ENCODE measurements around the gene IGSF9. TPM values are rescaled to one million over a fixed set of nuclear protein-coding genes. Genes with fewer than 3 reads are reported as not detected.
A peak's percentile ranks its signal among the peaks of the same experiment; 100 is the strongest.

Gene IGSF9
- total and polyA plus RNA-seq, 10 of the 15 experiments (the other 5 are each of a cell fraction or from before 2014, with no cell fraction given): 0.04 to 0.07 TPM; not detected in 8

- BruUV-seq (replicated peaks): no TSS peak
- RAD21 ChIA-PET (ENCODE audit: unreplicated experiment): interaction anchor here (1.2 kb wide), 1 partner anchor 125 kb away, joined by 4 read pairs; no protein-coding TSS in a partner anchor
- FAIRE-seq: no peak
- in situ Hi-C loops (cut with MboI) (no loop called here), intact Hi-C loops (cut with micrococcal nuclease; ENCODE audit: unreplicated experiment) (no loop called here)
- SMC1A ChIA-PET (ENCODE audit: uncharacterized antibody, unreplicated experiment): no interaction called here
- H2AFZ ChIP-seq (ENCODE audit: control insufficient read depth, low read depth, low read length): no peak overlapping the region
- H4K20me1 ChIP-seq (ENCODE audit: control insufficient read depth, insufficient read depth): no peaks in the 10 kb centered on the region
- no peak overlapping the region for H3K9ac ChIP-seq (ENCODE audit: control insufficient read depth, insufficient read depth, low read length)
- no peak overlapping the region for H3K4me3 ChIP-seq
- POLR2A ChIA-PET: no interaction called here
- DNase-seq (ENCODE audit: low read depth, low spot score): no peak
- H3K27ac ChIP-seq (ENCODE audit: control insufficient read depth, insufficient read depth): no peak overlapping the region
- peaks cover 4% of the 10 kb centered on the region; the same call in 1 of the 2 replicates for H3K4me1 ChIP-seq (ENCODE audit: control insufficient read depth, insufficient read depth, low read length)
- no peaks in the 10 kb centered on the region for H3K79me2 ChIP-seq (ENCODE audit: control insufficient read depth, insufficient read depth, low read length)
- H3K36me3 ChIP-seq (ENCODE audit: control insufficient read depth in 2 of 2, insufficient read depth in 2 of 2, low read length in 1 of 2): no peaks in the 10 kb centered on the region
- no peaks in the 10 kb centered on the region for H3K27me3 ChIP-seq (replicated peaks in 1 of 2; ENCODE audit: control insufficient read depth in 2 of 2, insufficient read depth in 2 of 2, low read length in 1 of 2)
- no peak for ATAC-seq
- no peak overlapping the region for H3K4me2 ChIP-seq (ENCODE audit: control insufficient read depth, insufficient read depth)
- CTCF ChIA-PET: no interaction called here
- WGBS (ENCODE audit: insufficient coverage, insufficient replicate concordance, low lambda C conversion rate, missing lambda C conversion rate): 52% methylated on average over 4 of the region's 4 CpGs
- TF ChIP-seq EZH2 (IDR thresholded peaks at IDR 0.05; ENCODE audit: borderline replicate concordance, control insufficient read depth, low read depth, low read length) (no peak), ZNF24 (IDR thresholded peaks at IDR 0.05) (peak; percentile 86)
- no peaks in the 10 kb centered on the region for H3K9me3 ChIP-seq (replicated peaks; ENCODE audit: control insufficient read depth, insufficient read depth, low read length)
Measured at GRCh38 chr1:159883134-159883533, 62.3 kb downstream of the IGSF9 start.

GRCh38 chr1:159882527-159882862 is 62.9 kb downstream of the IGSF9 start:
- ChIA-PET RAD21 (ENCODE audit: unreplicated experiment) (interaction anchor here (1.2 kb wide), 1 partner anchor 126 kb away, joined by 4 read pairs; no protein-coding TSS in a partner anchor), POLR2A (no interaction called here), CTCF (interaction anchor here (5.0 kb wide), 1 partner anchor 83 kb away, joined by 23 read pairs; no protein-coding TSS in a partner anchor), SMC1A (ENCODE audit: uncharacterized antibody, unreplicated experiment) (interaction anchor here (2.7 kb wide), 1 partner anchor 84 kb away, joined by 8 read pairs; no protein-coding TSS in a partner anchor)
- no peak overlapping the region for H3K9ac ChIP-seq (ENCODE audit: control insufficient read depth, insufficient read depth, low read length)
- no peaks in the 10 kb centered on the region for H3K27me3 ChIP-seq (replicated peaks in 1 of 2; ENCODE audit: control insufficient read depth in 2 of 2, insufficient read depth in 2 of 2, low read length in 1 of 2)
- H2AFZ ChIP-seq (ENCODE audit: control insufficient read depth, low read depth, low read length): no peak overlapping the region
- H3K36me3 ChIP-seq (ENCODE audit: control insufficient read depth in 2 of 2, insufficient read depth in 2 of 2, low read length in 1 of 2): no peaks in the 10 kb centered on the region
- WGBS (ENCODE audit: insufficient coverage, insufficient replicate concordance, low lambda C conversion rate, missing lambda C conversion rate): 86% methylated on average over 2 of the region's 2 CpGs
- in situ Hi-C loops (cut with MboI): no loop called here
- peaks cover 4% of the 10 kb centered on the region; the same call in 1 of the 2 replicates for H3K4me1 ChIP-seq (ENCODE audit: control insufficient read depth, insufficient read depth, low read length)
- no peaks in the 10 kb centered on the region for H4K20me1 ChIP-seq (ENCODE audit: control insufficient read depth, insufficient read depth)
- FAIRE-seq (no peak), ATAC-seq (no peak), DNase-seq (ENCODE audit: low read depth, low spot score) (no peak)
- H3K9me3 ChIP-seq (replicated peaks; ENCODE audit: control insufficient read depth, insufficient read depth, low read length): no peaks in the 10 kb centered on the region
- H3K79me2 ChIP-seq (ENCODE audit: control insufficient read depth, insufficient read depth, low read length): no peaks in the 10 kb centered on the region
- H3K27ac ChIP-seq (ENCODE audit: control insufficient read depth, insufficient read depth): no peak overlapping the region
- intact Hi-C loops (cut with micrococcal nuclease; ENCODE audit: unreplicated experiment): no loop called here
- H3K4me2 ChIP-seq (ENCODE audit: control insufficient read depth, insufficient read depth): no peak overlapping the region
- no peak overlapping the region for H3K4me3 ChIP-seq
- no TSS peak for BruUV-seq (replicated peaks)
- TF ChIP-seq MYC (IDR thresholded peaks at IDR 0.05; ENCODE audit: insufficient read depth, insufficient read length, insufficient replicate concordance, low read length, severe bottlenecking) (no peak), SP1 (IDR thresholded peaks at IDR 0.05; ENCODE audit: low read depth, low read length) (no peak), MAX (IDR thresholded peaks at IDR 0.05; ENCODE audit: low read depth, low read length) (no peak), USF2 (IDR thresholded peaks at IDR 0.05; ENCODE audit: borderline replicate concordance, low read depth, low read length) (no peak), CREM (IDR thresholded peaks at IDR 0.05; ENCODE audit: low read depth) (no peak), IRF5 (IDR thresholded peaks at IDR 0.05; ENCODE audit: borderline replicate concordance) (no peak)
- TF ChIP-seq, protein P1, sequence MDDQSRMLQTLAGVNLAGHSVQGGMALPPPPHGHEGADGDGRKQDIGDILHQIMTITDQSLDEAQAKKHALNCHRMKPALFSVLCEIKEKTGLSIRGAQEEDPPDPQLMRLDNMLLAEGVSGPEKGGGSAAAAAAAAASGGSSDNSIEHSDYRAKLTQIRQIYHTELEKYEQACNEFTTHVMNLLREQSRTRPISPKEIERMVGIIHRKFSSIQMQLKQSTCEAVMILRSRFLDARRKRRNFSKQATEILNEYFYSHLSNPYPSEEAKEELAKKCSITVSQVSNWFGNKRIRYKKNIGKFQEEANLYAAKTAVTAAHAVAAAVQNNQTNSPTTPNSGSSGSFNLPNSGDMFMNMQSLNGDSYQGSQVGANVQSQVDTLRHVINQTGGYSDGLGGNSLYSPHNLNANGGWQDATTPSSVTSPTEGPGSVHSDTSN (IDR thresholded peaks at IDR 0.05; ENCODE audit: insufficient replicate concordance, low read depth, low read length): no peak
- TF ChIP-seq, protein P2, sequence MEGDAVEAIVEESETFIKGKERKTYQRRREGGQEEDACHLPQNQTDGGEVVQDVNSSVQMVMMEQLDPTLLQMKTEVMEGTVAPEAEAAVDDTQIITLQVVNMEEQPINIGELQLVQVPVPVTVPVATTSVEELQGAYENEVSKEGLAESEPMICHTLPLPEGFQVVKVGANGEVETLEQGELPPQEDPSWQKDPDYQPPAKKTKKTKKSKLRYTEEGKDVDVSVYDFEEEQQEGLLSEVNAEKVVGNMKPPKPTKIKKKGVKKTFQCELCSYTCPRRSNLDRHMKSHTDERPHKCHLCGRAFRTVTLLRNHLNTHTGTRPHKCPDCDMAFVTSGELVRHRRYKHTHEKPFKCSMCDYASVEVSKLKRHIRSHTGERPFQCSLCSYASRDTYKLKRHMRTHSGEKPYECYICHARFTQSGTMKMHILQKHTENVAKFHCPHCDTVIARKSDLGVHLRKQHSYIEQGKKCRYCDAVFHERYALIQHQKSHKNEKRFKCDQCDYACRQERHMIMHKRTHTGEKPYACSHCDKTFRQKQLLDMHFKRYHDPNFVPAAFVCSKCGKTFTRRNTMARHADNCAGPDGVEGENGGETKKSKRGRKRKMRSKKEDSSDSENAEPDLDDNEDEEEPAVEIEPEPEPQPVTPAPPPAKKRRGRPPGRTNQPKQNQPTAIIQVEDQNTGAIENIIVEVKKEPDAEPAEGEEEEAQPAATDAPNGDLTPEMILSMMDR (IDR thresholded peaks at IDR 0.05 in 2 of 3, conservative IDR thresholded peaks at IDR 0.05 in 1 of 3; ENCODE audit: control insufficient read depth in 2 of 3, extremely low read depth in 1 of 3, insufficient read depth in 1 of 3, low read depth in 3 of 3, low read length in 3 of 3): no peak
